ENCODE data around the gene TMX4.

Gene TMX4

GRCh38 chr20:8019246-8019997 is at the start of gene TMX4:
Gene TMX4, minus strand, starts transcription at chr20:8019761. Its CDS starts 148 bp downstream, at chr20:8019613.
- no peak for FAIRE-seq

GRCh38 chr20:8067082-8067481 is 47.5 kb upstream of the TMX4 start:
- no peak for FAIRE-seq

GRCh38 chr20:8066662-8067061 is 47.1 kb upstream of the TMX4 start:
- FAIRE-seq, result no peak

GRCh38 chr20:8065691-8066090 is 46.1 kb upstream of the TMX4 start:
- FAIRE-seq, result no peak

- no peak for FAIRE-seq
Measured at GRCh38 chr20:8062756-8063155, 43.2 kb upstream of the TMX4 start.

GRCh38 chr20:8061861-8062518 is 42.4 kb upstream of the TMX4 start:
- FAIRE-seq, result no peak

- FAIRE-seq, result no peak
Measured at GRCh38 chr20:8060977-8061376, 41.4 kb upstream of the TMX4 start.

GRCh38 chr20:8057871-8058270 is 38.3 kb upstream of the TMX4 start:
- no peak for FAIRE-seq

GRCh38 chr20:8055096-8055495 is 35.5 kb upstream of the TMX4 start:
- FAIRE-seq, result no peak

- no peak for FAIRE-seq
Measured at GRCh38 chr20:8050157-8050837, 30.7 kb upstream of the TMX4 start.

GRCh38 chr20:8049310-8049709 is 29.7 kb upstream of the TMX4 start:
- FAIRE-seq, result no peak

- no peak for FAIRE-seq
Measured at GRCh38 chr20:8045946-8046345, 26.4 kb upstream of the TMX4 start.

GRCh38 chr20:8043687-8044282 is 24.2 kb upstream of the TMX4 start:
- peak; percentile 79 for FAIRE-seq

- FAIRE-seq, result no peak
Measured at GRCh38 chr20:8039042-8039441, 19.5 kb upstream of the TMX4 start.

- no peak for FAIRE-seq
Measured at GRCh38 chr20:8036771-8037170, 17.2 kb upstream of the TMX4 start.

GRCh38 chr20:8033151-8033841 is 13.7 kb upstream of the TMX4 start:
- FAIRE-seq, result no peak

- FAIRE-seq, result no peak
Measured at GRCh38 chr20:8032499-8032898, 12.9 kb upstream of the TMX4 start.

GRCh38 chr20:8031539-8031938 is 12.0 kb upstream of the TMX4 start:
- FAIRE-seq, result peak; percentile 67

GRCh38 chr20:8021541-8022269 is 2.1 kb upstream of the TMX4 start:
- no peak for FAIRE-seq

- FAIRE-seq, result no peak
Measured at GRCh38 chr20:8020314-8021079, 936 bp upstream of the TMX4 start.

GRCh38 chr20:8019998-8020247 is 362 bp upstream of the TMX4 start:
- no peak for FAIRE-seq

- no peak for FAIRE-seq
Measured at GRCh38 chr20:8018958-8019245, 659 bp downstream of the TMX4 start.

Measured in TTC549 (cell line).